Peyer's patch (tissue), 4 donors: ENCODE results near the gene DBX1. TPM values are rescaled to one million over a fixed set of nuclear protein-coding genes. Genes with fewer than 3 reads are reported as not detected.

ENCODE experiments used
- DNase-seq, 3 donors: peaks; one replicate each; pipeline ENCODE4 v3.0.0-alpha.2; 2017 to 2019
- H3K27ac ChIP-seq, 4 donors: fragments of 200-600 bp; sonication (generic); one replicate each; pipeline ENCODE4 v1.5.1; 2016 to 2019
- H3K27me3 ChIP-seq, 2 donors: fragments of 200-600 bp; sonication (generic); one replicate each; pipeline ENCODE4 v1.5.1; 2019
- H3K36me3 ChIP-seq, 3 donors: fragments of 200-600 bp; sonication (generic); one replicate each; pipeline ENCODE4 v1.5.1; 2016 to 2019
- H3K4me1 ChIP-seq, 4 donors: fragments of 200-600 bp; sonication (generic); one replicate each; pipeline ENCODE4 v1.5.1; 2016 to 2019
- H3K4me3 ChIP-seq, 4 donors: fragments of 200-600 bp; sonication (generic); 1 replicate in 3 of 4; 2 replicates in 1 of 4; pipeline ENCODE4 v1.5.1; 2016 to 2019; ENCODE audit warnings: mild to moderate bottlenecking in 1 of 4
- H3K9me3 ChIP-seq, 4 donors: fragments of 200-600 bp; sonication (generic); one replicate each; pipeline ENCODE4 v1.5.1; 2016 to 2019; ENCODE audit warnings: mild to moderate bottlenecking in 1 of 4
- CTCF ChIP-seq, 6 experiments: fragments of 450-650 bp in 4 of 6; fragments of 200-600 bp in 2 of 6; sonication (generic) in 1 of 6; IDR thresholded peaks; one replicate each; pipeline ENCODE4 v1.5.1; 2017 to 2019; ENCODE audit warnings: antibody characterized with exemption in 6 of 6, mild to moderate bottlenecking in 3 of 6, moderate library complexity in 1 of 6
- POLR2A ChIP-seq, 2 donors: fragments of 450-650 bp; IDR thresholded peaks; one replicate each; pipeline ENCODE4 v1.5.1; 2017; ENCODE audit warnings: antibody characterized with exemption in 2 of 2, mild to moderate bottlenecking in 2 of 2, moderate library complexity in 2 of 2
- total RNA-seq, 4 donors: library from RNA; depleted of rRNA; stranded (reverse); fragments of >200 nt; gene quantifications; one replicate each; pipeline ENCODE4 v1.1.0, GENCODE V29; 2016

Gene DBX1
- total RNA-seq, 4 donors from 2014 or later, result not detected

- no peaks in the 10 kb centered on the region for H3K27me3 ChIP-seq
- no peak overlapping the region for H3K4me3 ChIP-seq
- H3K4me1 ChIP-seq, result peaks cover 0 to 23% (median 0%) of the 10 kb centered on the region in 4 donors
- DNase-seq, result peak in 1 of 3 donors; percentile 74
- H3K9me3 ChIP-seq, result no peaks in the 10 kb centered on the region
- H3K36me3 ChIP-seq, result peaks cover 0 to 11% (median 0%) of the 10 kb centered on the region in 3 donors
- TF ChIP-seq CTCF (IDR thresholded peaks at IDR 0.05), result peak; percentile 17 to 81 (median 67)
- no peak for TF ChIP-seq POLR2A (IDR thresholded peaks at IDR 0.05)
- peak overlapping the region in 1 of 4 donors; percentile 78 for H3K27ac ChIP-seq
Observed at GRCh38 chr11:20110908-20111669, 49.2 kb downstream of the DBX1 start.

- H3K9me3 ChIP-seq, result no peaks in the 10 kb centered on the region
- H3K36me3 ChIP-seq, result peaks cover 0 to 16% (median 0%) of the 10 kb centered on the region in 3 donors
Observed at GRCh38 chr11:20109731-20110445, 50.4 kb downstream of the DBX1 start.

More at GRCh38 chr11:20109731-20110445, 50.4 kb downstream of the DBX1 start:
- no peaks in the 10 kb centered on the region for H3K27me3 ChIP-seq
- no peak for TF ChIP-seq CTCF (IDR thresholded peaks at IDR 0.05)
- no peak for TF ChIP-seq POLR2A (IDR thresholded peaks at IDR 0.05)
- peaks cover 0 to 23% (median 0%) of the 10 kb centered on the region in 4 donors for H3K4me1 ChIP-seq
- no peak overlapping the region for H3K4me3 ChIP-seq
- no peak for DNase-seq
- H3K27ac ChIP-seq, result no peak overlapping the region

Other genes starting within 250 kb of the DBX1 start
- gene HTATIP2, start 203.2 kb upstream of the DBX1 start, total RNA-seq, result 100 to 1,000 TPM in 3 of 4 donors, 10 to 100 TPM in 1; 89.1 to 280 (median 118) TPM
- gene PRMT3, start 227.2 kb upstream of the DBX1 start, total RNA-seq, result 10 to 100 TPM; 10.5 to 42.1 (median 16.2) TPM